Ishikawa (cell line): Measurements from ENCODE around the gene PDE12.

Source experiments
- CEBPB ChIP-seq: IDR thresholded peaks from 2 replicates; pipeline ENCODE4 v1.6.1; 2012
- CREB1 ChIP-seq: IDR thresholded peaks from 2 replicates; pipeline ENCODE4 v1.6.1; 2012; ENCODE audit warnings: low read depth
- EGR1 ChIP-seq: IDR thresholded peaks from 2 replicates; pipeline ENCODE4 v1.6.1; 2012
- EP300 ChIP-seq: IDR thresholded peaks from 2 replicates; pipeline ENCODE4 v1.6.1; 2012; ENCODE audit warnings: borderline replicate concordance
- FOXM1 ChIP-seq: IDR thresholded peaks from 2 replicates; pipeline ENCODE4 v1.6.1; 2012; ENCODE audit warnings: low read depth, borderline replicate concordance
- NFIC ChIP-seq: IDR thresholded peaks from 2 replicates; pipeline ENCODE4 v1.6.1; 2012
- RAD21 ChIP-seq: IDR thresholded peaks from 2 replicates; pipeline ENCODE4 v1.6.1; 2012; ENCODE audit warnings: low read depth
- TCF12 ChIP-seq: IDR thresholded peaks from 2 replicates; pipeline ENCODE4 v1.6.1; 2012; ENCODE audit warnings: low read depth
- YY1 ChIP-seq: IDR thresholded peaks from 2 replicates; pipeline ENCODE4 v1.6.1; 2012; ENCODE audit warnings: low read depth
- TF ChIP-seq, protein P1 (sequence below): IDR thresholded peaks from 2 replicates; pipeline ENCODE4 v1.6.1; 2012
- TF ChIP-seq, protein P2 (sequence below): IDR thresholded peaks from 2 replicates; pipeline ENCODE4 v1.6.1; 2012; ENCODE audit warnings: low read depth, mild to moderate bottlenecking
- TF ChIP-seq, protein P3 (sequence below): IDR thresholded peaks from 2 replicates; pipeline ENCODE4 v1.6.1; 2012

DNA sequence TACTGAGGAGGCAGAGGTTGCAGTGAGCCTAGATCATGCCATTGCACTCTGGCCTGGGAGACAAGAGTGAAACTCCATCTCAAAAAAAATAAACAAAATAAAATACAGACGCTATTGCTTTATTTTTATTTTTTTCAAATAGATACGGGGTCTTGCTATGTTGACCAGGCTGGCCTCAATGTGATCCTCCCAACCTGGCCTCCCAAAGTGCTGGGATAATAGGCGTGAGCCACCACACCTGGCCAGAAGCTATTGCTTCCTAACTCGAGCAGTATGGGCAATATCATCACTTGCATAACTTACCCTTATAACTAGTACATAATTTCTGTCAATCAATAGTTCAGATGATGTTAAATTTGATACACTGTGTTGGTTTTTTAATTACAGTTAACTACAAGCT lies 38.1 kb downstream of the PDE12 start:
- TF ChIP-seq EP300 (no peak), CEBPB (no peak), YY1 (no peak), NFIC (no peak), FOXM1 (no peak), RAD21 (no peak), TCF12 (no peak), CREB1 (no peak), EGR1 (no peak)
- TF ChIP-seq, protein P1, sequence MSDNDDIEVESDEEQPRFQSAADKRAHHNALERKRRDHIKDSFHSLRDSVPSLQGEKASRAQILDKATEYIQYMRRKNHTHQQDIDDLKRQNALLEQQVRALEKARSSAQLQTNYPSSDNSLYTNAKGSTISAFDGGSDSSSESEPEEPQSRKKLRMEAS: no peak
- TF ChIP-seq, protein P2, sequence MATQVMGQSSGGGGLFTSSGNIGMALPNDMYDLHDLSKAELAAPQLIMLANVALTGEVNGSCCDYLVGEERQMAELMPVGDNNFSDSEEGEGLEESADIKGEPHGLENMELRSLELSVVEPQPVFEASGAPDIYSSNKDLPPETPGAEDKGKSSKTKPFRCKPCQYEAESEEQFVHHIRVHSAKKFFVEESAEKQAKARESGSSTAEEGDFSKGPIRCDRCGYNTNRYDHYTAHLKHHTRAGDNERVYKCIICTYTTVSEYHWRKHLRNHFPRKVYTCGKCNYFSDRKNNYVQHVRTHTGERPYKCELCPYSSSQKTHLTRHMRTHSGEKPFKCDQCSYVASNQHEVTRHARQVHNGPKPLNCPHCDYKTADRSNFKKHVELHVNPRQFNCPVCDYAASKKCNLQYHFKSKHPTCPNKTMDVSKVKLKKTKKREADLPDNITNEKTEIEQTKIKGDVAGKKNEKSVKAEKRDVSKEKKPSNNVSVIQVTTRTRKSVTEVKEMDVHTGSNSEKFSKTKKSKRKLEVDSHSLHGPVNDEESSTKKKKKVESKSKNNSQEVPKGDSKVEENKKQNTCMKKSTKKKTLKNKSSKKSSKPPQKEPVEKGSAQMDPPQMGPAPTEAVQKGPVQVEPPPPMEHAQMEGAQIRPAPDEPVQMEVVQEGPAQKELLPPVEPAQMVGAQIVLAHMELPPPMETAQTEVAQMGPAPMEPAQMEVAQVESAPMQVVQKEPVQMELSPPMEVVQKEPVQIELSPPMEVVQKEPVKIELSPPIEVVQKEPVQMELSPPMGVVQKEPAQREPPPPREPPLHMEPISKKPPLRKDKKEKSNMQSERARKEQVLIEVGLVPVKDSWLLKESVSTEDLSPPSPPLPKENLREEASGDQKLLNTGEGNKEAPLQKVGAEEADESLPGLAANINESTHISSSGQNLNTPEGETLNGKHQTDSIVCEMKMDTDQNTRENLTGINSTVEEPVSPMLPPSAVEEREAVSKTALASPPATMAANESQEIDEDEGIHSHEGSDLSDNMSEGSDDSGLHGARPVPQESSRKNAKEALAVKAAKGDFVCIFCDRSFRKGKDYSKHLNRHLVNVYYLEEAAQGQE: no peak
- TF ChIP-seq, protein P3, sequence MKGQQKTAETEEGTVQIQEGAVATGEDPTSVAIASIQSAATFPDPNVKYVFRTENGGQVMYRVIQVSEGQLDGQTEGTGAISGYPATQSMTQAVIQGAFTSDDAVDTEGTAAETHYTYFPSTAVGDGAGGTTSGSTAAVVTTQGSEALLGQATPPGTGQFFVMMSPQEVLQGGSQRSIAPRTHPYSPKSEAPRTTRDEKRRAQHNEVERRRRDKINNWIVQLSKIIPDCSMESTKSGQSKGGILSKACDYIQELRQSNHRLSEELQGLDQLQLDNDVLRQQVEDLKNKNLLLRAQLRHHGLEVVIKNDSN: no peak
